Measurements from ENCODE around the gene TMEM41B. TPM values are rescaled to one million over a fixed set of nuclear protein-coding genes. Genes with fewer than 3 reads are reported as not detected.

The TMEM41B gene
- total and polyA plus RNA-seq, 4 donors: 20.6 to 86.5 (median 72.3) TPM

GRCh38 chr11:9293646-9294045 is 20.7 kb downstream of the TMEM41B start:
- Histone ChIP-seq H3K36me3 (ENCODE audit: control insufficient read depth in 4 of 4, insufficient read depth in 4 of 4, low read length in 4 of 4) (peaks cover 8 to 16% (median 12%) of the 10 kb centered on the region in 4 donors), H3K27me3 (ENCODE audit: control insufficient read depth in 3 of 3, insufficient read depth in 3 of 3, low read length in 2 of 3) (no peaks in the 10 kb centered on the region), H3K9me3 (ENCODE audit: control insufficient read depth in 4 of 4, insufficient read depth in 3 of 4, low read length in 3 of 4) (no peaks in the 10 kb centered on the region), H3K9ac (ENCODE audit: insufficient read depth in 1 of 2, low read length in 2 of 2) (no peak overlapping the region), H3K27ac (ENCODE audit: low read depth in 1 of 2, low read length in 1 of 2) (no peak overlapping the region), H3K4me1 (ENCODE audit: control insufficient read depth in 5 of 5, insufficient read depth in 5 of 5, low read length in 5 of 5) (no peaks in the 10 kb centered on the region), H3K4me3 (no peak overlapping the region)
- DNase-seq (no peak), ATAC-seq (ENCODE audit: insufficient read depth, low FRiP score) (no peak)
- WGBS, 2 donors: 96 to 98% methylated on average over 7 of the region's 7 CpGs
- no peak for TF ChIP-seq CTCF (IDR thresholded peaks at IDR 0.05; ENCODE audit: control extremely low read depth, extremely low read depth)

- DNase-seq (no peak), ATAC-seq (ENCODE audit: insufficient read depth, low FRiP score) (no peak)
- 92 to 94% methylated on average over 14 of the region's 14 CpGs for whole genome bisulfite sequencing, 2 donors
- Histone ChIP-seq H3K9ac (ENCODE audit: insufficient read depth in 1 of 2, low read length in 2 of 2) (no peak overlapping the region), H3K9me3 (ENCODE audit: control insufficient read depth in 4 of 4, insufficient read depth in 3 of 4, low read length in 3 of 4) (no peaks in the 10 kb centered on the region), H3K4me3 (no peak overlapping the region), H3K4me1 (ENCODE audit: control insufficient read depth in 5 of 5, insufficient read depth in 5 of 5, low read length in 5 of 5) (no peaks in the 10 kb centered on the region), H3K36me3 (ENCODE audit: control insufficient read depth in 4 of 4, insufficient read depth in 4 of 4, low read length in 4 of 4) (peaks cover 4 to 12% (median 7%) of the 10 kb centered on the region in 4 donors), H3K27me3 (ENCODE audit: control insufficient read depth in 3 of 3, insufficient read depth in 3 of 3, low read length in 2 of 3) (no peaks in the 10 kb centered on the region), H3K27ac (ENCODE audit: low read depth in 1 of 2, low read length in 1 of 2) (no peak overlapping the region)
- TF ChIP-seq CTCF (IDR thresholded peaks at IDR 0.05; ENCODE audit: control extremely low read depth, extremely low read depth): no peak
Measured at GRCh38 chr11:9285850-9286587, 28.4 kb downstream of the TMEM41B start.

GRCh38 chr11:9280655-9281301 is 33.6 kb downstream of the TMEM41B start:
- Histone ChIP-seq H3K27ac (ENCODE audit: low read depth in 1 of 2, low read length in 1 of 2) (no peak overlapping the region), H3K4me1 (ENCODE audit: control insufficient read depth in 5 of 5, insufficient read depth in 5 of 5, low read length in 5 of 5) (peaks cover 0 to 1% (median 0%) of the 10 kb centered on the region in 5 donors), H3K9ac (ENCODE audit: insufficient read depth in 1 of 2, low read length in 2 of 2) (no peak overlapping the region), H3K4me3 (no peak overlapping the region), H3K9me3 (ENCODE audit: control insufficient read depth in 4 of 4, insufficient read depth in 3 of 4, low read length in 3 of 4) (no peaks in the 10 kb centered on the region), H3K27me3 (ENCODE audit: control insufficient read depth in 3 of 3, insufficient read depth in 3 of 3, low read length in 2 of 3) (no peaks in the 10 kb centered on the region), H3K36me3 (ENCODE audit: control insufficient read depth in 4 of 4, insufficient read depth in 4 of 4, low read length in 4 of 4) (peaks cover 0 to 10% (median 2%) of the 10 kb centered on the region in 4 donors)
- ATAC-seq (ENCODE audit: insufficient read depth, low FRiP score) (no peak), DNase-seq (peak; percentile 29 to 73 (median 70))
- TF ChIP-seq CTCF (IDR thresholded peaks at IDR 0.05; ENCODE audit: control extremely low read depth, extremely low read depth): no peak
- 38 to 48% methylated on average over 4 of the region's 4 CpGs for WGBS, 2 donors
